Caki2 (cell line): ENCODE results near the gene CACNG5. TPM values are rescaled to one million over a fixed set of nuclear protein-coding genes. Genes with fewer than 3 reads are reported as not detected.

ENCODE experiments used
- DNase-seq: peaks from one replicate; pipeline ENCODE4 v3.0.0-alpha.2; 2015; ENCODE audit warnings: low read depth
- in situ Hi-C: cut with HindIII; loops from 2 replicates; pipeline ENCODE4 v1.10.0; 2016; ENCODE audit warnings: low sequenced_read_pairs, low pct_unique_long_range_greater_than_20kb, mixed read lengths
- total RNA-seq: library from RNA; depleted of rRNA; stranded (reverse); fragments of >200 nt; shearing (Covaris generic); gene quantifications from 2 replicates; pipeline ENCODE4 v1.2.3, GENCODE V29; 2014; ENCODE audit warnings: low replicate concordance

The CACNG5 gene
- total RNA-seq, 1 experiment from 2014 or later = not detected

DNA sequence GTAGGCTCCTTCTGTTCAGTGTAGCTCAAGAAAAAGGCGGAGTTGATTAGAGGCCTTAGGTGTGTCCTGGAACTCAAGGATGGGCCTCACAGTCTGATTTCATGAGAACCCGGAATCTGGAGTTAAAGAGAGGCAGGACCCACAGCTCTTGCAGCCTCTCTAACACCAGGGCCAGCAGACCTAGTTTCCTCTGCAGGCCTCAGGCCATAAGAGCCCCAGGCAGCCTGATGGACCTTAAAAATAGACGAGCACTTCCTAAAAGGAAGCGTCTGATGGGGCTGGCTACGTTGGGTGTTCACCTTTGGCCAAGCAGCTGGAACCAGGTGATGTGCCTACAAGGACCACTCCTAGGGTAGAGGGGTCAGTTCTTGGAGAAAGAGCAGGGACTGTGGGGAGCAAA is 7.6 kb downstream of the CACNG5 start:
- no peak for DNase-seq
- in situ Hi-C loops = no loop called here

DNA sequence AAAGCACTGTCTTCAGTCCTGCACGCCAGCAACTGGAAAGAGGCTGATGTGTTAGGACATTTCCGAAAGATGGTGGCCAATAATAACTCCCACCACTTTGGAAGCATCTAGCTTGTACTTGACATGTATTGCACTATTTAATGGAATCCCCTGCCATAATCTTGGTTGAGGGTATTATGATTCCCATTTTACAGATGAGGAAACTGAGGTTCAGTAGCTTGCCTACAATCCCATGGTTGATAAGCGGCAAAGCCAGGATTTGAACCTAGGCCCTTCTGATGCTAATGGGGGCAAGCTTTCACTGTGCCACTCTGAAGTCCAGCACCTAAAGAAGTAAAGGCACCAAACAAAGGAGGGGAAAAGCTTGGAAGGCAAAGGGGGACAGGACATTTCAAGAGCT is 8.0 kb downstream of the CACNG5 start:
- in situ Hi-C loops = no loop called here
- no peak for DNase-seq

DNA sequence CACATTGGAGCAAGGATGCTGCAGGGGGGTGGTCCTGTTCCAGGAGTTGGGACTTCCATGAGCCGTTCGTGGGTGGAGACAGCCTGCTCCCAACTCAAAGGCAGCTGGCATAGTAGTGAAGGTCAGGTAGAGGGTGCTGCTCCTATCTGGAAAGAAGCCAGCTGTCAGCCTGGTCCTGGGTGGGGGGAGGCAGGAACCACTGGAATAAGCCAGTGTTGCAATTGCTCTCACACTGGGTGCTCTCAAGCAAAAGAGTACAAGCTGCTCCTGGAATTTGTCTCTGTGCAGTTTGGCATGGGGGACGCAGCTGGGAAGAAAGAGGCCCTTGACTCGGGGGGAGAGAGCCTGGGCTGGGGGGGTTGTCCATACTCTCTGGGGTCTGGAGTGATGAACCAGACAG is 8.7 kb downstream of the CACNG5 start:
- in situ Hi-C loops = no loop called here
- no peak for DNase-seq

DNA sequence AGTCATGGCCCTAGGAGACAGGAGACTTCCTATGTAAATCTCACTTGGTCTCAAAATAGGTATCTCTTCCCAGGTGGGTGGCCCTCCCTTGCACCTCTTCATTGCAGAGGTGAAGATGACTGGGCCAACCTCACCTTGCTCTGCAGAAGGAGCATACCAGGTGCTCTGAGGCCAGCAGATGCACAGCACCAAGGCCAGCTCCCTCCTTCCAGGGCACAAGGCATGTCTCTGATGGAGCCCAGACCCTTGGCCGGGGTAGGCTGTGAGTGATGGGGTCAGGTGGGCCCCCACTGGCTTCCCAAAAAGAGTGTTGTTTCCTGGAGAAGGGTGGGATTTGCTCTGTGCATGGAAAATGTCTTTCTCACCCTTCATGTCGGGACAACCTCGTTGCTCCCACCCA is 12.8 kb downstream of the CACNG5 start:
- no peak for DNase-seq
- in situ Hi-C loops = no loop called here

DNA sequence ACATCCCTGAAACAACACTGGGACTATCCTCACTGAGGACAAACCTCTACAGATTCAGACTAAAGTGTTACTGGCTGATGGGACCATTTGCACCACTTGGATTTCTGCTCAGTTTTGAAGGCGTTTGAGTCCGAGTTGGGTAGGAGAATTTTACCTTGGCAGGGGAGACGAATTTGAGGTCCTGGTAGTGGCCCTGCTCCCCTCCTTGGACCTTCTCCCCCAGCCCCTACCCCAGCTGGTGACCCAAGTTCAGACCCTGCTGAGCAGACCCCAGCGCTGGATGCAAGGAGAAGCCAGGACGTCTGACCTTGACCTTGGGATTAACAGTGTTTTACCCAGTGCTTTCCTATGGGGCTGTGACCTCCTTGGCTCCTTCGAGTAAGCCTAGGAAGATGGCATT is 13.6 kb downstream of the CACNG5 start:
- no peak for DNase-seq
- in situ Hi-C loops = no loop called here

DNA sequence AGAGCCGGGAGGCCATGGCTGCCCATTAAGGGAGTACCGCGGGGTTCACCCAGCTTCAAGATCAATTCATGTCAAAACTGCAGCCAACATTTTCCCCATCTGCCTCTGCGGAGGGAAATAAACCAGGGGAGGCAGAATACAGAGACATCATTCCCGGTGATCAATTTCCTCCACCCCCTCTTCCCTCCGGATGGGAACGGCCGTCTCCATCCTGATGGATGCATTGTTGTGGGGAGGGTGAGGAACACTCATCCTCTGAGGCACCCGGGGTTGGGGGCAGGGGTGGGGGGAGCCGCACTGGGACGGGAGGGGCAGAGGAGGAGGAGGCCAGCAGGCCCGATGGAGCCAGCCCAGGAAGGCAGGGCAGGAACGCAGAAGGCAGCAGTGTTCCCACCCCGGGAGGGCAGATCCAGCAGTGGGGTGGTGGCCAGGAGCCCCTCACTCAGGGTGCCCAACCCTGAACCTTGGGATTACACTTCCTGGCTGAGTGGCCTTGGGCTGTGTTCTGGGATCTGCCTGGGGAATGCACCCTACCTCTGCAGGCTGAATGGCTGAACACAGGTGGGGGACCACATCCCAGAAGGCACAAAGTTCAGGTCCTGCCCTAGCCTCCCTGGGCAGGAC is 14.2 kb downstream of the CACNG5 start:
- in situ Hi-C loops = no loop called here

DNA sequence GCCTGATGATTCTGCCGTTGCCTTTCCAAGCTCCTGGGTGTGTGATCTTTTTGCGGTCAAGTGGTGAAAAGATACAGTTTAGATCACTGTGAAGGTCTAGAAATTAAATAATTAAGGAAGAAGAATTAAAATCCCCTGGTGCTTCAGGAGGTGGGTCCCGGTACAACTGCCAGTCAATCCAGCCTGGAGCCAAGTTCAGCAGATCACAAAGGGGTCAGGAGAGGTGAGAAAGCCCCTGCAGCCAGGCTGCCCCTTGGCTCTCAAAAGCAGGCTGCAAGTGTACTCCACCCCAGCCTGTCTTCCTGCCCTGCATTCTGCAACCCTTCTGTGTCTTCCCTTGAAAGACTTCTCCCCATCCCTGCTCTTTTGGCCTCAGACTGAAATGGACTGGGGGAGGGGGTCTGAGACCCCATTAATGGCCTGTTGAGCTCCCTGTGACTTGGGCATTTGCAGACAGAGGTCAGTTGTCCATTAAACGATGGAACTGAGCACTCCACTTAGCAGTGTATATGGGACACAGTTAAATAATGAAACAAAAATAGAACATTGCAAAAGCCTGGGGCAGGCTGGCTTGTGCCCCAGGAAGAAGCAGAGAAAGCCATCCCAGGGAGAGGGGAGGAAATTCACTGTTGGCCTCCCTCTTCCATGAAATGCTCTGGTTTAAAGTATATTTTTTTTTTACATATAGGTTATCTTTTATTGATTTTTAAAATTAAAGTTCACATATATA is 15.1 kb downstream of the CACNG5 start:
- in situ Hi-C loops = no loop called here
- no peak for DNase-seq

More for the DNA sequence above, 14.2 kb downstream of the CACNG5 start:
- no peak for DNase-seq

DNA sequence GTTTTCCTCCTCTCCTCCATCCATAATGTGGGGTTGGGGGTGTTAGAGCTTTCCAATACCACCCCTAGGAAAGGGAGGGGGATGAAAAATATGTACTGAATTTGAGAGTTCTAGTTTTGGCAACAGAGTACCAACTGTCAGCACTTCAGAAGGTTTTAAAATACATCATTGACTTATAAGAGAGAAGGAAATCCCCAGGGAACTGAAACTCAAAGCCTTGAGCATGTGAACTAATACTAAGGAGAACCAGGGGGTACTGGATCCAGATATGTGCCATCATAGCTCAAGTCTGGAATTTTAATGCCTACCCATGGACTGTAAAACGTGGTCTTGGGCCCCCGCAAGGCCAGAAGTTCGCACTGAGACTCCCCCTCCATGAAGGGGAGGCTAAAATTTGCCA is 15.8 kb downstream of the CACNG5 start:
- in situ Hi-C loops = no loop called here
- no peak for DNase-seq

DNA sequence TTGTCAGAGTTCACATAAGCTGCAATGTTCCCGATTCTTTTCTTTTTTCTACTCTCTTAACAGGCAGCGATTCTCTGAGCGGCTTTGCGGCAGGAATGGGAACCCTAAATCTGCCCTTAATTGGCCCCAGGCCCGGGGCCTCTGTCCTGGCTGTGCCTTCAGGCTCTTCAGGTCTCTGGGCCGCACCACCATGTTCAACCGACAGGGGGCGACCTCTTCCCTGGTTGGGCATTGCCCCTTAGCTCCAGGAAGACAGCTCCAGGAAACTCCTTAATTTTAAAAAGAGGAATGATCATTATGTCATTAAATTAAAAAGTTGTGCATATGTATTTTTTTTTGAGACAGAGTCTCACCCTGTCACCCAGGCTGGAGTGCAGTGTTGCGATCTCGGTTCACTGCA is 20.3 kb downstream of the CACNG5 start:
- in situ Hi-C loops = no loop called here
- DNase-seq = no peak

DNA sequence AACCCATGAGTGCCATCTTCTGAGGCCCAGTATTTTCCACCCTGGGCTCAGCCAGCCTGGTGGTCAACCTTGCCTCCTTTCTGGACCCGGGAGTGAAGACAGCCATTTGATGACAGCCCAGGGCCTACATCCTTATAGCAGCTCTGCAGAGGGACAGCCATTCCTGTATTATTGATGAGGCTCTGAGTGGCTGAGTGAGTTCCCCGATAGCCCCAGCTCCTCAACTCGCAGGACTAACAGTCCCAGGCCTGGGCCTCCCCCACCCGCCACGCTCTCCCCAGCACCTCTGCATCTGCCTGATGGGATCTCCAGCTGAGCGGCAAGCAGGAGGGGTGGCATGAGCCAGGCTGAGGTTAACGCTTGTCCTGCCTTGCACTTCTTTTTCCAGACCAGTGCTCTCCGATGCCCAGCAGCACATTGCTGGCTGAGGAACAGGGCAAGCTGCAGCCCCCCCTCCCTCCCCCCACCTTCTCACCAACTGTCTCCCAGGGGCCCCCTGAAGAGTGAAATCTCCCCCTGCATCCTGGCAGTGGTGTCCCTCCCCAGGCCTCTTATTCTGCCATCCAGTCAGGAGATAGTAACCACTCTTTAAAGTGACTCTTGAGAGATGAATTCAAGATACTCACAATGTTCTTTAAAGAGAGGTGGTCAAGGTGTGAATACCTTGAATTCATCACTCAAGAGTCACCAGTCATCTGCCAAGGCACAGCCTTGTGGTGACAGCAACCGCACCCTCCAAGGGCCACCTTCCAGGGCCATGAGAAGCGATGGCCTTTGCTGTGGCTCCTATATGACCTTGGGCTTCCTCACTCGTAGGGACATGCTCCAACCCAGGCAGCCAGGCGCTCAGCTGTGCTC is 23.5 kb downstream of the CACNG5 start:
- DNase-seq = no peak
- in situ Hi-C loops = no loop called here

DNA sequence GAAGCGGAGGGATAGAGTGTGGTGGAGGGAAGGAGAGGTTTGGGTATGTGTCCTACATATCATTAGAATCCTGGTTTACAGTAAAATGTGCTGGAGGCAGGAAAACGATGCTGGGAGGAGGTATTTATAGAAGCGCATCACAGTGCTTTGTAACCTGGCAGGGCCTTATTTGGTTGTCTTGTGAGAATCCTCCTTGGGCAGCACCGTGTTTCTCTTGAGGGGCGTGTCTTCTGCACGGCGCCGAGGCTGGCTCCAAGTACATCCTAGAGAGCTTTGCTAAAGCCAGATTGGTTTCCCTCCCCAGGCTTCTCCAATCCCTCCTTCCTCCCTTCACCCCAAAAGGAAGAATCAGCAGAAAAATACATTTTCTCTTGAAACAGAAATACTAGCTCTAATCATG is 24.4 kb downstream of the CACNG5 start:
- DNase-seq = no peak
- in situ Hi-C loops = no loop called here

DNA sequence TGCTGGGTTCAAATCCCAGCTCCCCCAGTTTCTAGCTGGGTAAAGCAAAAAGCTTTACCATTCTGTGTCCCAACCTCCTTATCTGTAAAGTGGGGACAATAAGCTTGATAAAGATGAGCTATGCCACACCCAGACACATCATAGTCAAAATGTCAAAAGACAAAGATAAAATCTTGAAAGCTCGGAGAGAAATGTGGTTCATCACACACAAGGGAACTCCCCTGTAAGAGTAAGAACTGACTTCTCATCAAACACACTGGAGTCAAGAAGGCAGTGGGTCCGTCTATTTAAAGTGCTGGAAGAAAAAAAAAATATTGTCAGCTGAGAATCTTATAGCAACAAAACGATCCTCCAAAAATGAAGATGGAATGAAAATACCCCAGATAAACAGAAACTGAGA is 25.3 kb downstream of the CACNG5 start:
- no peak for DNase-seq
- in situ Hi-C loops = no loop called here

DNA sequence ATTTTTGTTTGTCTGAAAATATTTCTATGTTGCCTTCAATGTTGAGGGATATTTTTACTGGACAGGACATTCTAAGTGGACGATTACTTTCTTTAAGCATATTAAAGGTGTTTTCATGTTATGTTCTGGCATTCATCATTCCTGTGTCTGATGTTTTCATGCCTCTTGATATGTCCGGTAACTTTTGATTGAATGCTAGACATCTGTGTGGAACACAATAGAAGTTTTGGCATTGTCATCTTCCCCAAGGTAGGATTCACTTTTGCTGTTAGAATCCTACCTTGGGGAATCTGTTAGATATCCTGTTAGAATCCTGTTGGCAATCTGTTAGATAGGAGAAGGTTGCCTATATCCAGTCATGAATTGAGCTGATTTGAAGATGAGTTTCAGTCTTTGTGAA is 28.9 kb downstream of the CACNG5 start:
- in situ Hi-C loops = no loop called here
- DNase-seq = no peak

DNA sequence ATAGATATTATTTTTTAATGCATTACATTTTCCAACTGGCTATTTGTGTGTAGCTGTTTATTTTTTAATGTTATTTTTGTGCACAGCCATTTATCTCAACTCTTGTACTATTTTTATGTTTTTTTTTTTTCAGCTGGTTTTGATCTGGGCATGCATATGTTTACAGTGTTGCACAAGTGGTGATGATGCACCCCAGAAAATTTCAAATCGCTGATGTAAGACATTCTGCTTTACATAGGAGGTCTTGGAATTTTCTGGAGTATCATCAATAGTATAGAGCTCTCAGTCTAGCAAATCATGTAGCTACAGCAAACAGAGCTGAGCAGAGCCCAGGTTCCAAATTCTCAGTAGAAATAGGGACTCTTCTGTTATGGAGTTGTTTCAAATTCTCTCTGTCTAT is 30.2 kb downstream of the CACNG5 start:
- DNase-seq = no peak
- in situ Hi-C loops = no loop called here

DNA sequence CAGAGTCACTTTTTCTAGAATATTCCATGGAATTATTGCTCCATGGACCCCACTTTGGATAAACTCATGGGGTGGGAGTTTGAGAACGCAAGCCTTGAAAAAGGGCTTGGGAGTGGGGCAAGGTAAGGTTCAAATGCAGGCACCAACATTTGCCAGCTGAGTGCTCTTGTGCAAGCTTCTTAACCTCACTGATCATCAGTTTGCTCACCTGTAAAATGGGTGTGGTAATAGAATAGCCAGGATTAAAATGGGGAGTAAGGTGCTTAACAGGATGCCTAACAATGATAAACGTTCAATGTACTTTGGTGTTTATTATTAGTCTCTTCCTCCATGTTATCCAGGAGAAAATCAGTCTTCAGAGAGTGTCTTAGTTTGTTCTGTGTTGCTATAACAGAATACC is 39.0 kb downstream of the CACNG5 start:
- DNase-seq = no peak
- in situ Hi-C loops = no loop called here

DNA sequence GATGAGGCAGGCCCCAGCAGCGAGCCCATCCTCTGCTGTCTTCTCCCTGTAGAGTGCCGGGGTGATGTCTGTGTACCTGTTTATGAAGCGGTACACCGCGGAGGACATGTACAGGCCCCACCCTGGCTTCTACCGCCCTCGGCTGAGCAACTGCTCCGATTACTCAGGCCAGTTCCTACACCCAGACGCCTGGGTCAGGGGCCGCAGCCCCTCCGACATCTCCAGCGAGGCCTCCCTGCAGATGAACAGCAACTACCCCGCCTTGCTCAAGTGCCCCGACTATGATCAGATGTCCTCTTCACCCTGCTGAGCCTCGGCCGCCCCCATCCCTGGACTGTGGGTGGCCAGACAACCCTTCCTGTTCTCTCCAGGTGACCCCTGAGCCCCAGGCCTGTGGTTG is 50.0 kb downstream of the CACNG5 start:
- in situ Hi-C loops = no loop called here
- no peak for DNase-seq

DNA sequence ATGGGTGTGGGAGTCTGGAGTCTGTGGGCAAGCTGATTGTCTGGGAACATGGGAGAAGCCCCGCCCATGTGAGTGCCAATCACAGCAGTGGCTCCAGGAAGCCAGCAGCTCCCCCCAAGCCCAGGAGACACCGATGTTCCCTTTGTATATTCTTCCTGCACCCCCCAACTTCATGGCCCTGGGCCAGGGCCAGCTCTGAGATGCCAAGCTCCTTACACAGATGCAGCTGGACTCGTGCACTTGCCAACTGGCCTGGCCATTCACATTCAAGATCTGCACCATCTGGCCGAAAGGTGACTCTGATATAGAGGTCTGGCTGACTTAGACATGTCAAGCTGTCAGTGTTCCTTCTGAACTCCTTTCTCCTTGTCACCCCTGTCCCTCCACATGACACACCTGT is 50.5 kb downstream of the CACNG5 start:
- DNase-seq = no peak
- in situ Hi-C loops = no loop called here

DNA sequence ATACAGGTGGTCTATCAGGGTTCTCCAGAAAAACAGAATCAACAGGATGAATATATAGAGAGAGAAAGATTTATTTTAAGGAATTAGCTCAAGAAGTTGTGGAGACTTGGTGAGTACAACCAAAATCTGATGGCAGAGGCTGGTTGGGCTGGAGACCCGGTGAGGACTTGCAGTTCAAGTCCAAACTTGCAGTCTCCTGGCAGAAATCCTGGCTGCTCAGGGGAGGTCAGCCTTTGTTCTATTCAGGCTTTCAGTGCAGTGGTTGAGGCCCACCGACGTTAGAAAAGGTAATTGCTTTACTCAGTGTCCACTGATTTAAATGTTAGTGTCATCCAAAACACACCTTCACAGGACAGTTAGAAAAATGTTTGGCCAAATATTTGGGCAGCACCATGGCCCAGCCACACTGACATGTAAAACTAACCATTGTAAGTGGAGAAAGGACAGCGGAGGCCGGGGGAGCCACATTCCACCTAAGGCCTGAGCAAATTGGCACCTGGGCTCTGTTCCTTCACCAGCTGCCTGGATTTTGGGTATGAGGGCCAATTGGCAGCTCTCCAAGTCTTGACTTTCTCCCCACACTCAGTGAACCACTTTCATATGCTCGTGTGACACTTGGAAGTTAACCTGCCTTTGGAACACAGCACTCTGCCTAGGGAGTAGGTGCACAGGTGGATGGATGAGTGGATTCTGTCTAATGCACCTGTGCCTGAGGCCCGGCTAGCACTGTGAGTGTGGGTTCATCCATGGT is 54.7 kb downstream of the CACNG5 start:
- in situ Hi-C loops = no loop called here

DNA sequence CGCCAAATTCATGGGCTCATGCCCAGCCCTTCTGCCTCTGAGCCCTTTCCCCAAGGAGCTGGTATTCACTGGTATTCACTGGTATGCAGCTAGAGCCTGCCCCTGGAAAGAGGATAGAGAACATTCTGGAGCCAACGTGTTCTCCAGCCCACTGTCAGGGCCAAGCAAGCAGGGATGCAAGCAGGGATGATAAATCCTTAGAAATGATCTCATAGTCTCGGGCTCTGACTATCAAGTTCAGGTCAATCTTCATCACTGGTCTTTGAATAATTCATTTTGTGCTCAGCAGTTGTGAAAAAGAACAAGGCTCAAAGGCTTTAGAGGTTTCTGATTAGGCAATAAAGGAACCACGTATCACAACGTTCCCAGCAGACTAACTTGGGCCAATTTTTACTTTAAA is 57.3 kb downstream of the CACNG5 start:
- in situ Hi-C loops = no loop called here
- DNase-seq = no peak

More for the DNA sequence above, 54.7 kb downstream of the CACNG5 start:
- DNase-seq = no peak
